HG03280 (cell line): ENCODE data around the gene NKX2-3.

Experiments
- ATAC-seq: cut with Tn5 transposase; IDR thresholded peaks from one replicate; pipeline ENCODE4 v1.9.1; 2021; ENCODE audit warnings: mild to moderate bottlenecking, moderate library complexity; ENCODE audit not compliant: unreplicated experiment

The NKX2-3 gene

GRCh38 chr10:99573790-99574189 is 41.0 kb downstream of the NKX2-3 start:
- no peak for ATAC-seq

DNA sequence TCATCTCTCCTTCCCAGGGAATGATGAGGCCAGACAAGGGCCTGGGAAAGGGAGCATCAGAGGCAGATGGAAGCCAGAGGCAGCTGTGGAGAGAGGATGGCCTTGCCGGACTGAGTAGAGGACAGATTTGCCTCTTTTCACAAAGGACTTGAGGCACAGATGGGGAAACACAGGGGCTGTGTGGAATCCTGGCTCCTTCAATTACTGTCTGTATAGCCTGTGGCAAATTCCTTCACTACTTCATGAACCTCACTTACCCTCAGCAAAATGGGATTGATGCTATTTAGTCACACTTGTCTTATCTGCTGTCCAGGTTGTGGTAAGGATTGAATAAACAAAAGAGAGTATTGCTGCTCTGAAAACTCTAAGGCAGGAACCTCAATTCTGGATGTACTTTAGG is 47.2 kb downstream of the NKX2-3 start:
- ATAC-seq: no peak

GRCh38 chr10:99582255-99582770 is 49.6 kb downstream of the NKX2-3 start:
- no peak for ATAC-seq

DNA sequence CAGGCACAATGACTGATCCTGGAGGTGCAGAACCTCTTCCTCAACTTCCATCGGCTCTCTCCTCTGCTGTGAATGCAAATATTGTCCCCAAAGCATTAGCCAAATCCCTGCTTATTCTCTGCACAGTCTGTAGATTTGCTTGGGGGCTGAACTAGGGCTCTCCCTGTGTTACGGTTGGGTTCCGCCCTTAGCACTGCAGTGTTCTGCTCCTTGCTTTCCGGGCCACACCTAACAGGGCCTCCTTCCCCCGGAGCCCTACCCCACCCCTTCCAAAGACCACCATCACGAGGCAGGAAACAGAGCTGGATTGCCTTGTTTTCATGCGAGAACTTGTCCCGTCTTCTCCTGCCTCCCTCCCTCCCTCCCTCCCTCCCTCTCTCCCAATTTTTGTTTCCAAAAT is 50.9 kb downstream of the NKX2-3 start:
- no peak for ATAC-seq
